Osteoblast (primary cell): ENCODE data around the gene PLAU. TPM values are rescaled to one million over a fixed set of nuclear protein-coding genes. Genes with fewer than 3 reads are reported as not detected.
A peak's percentile ranks its signal among the peaks of the same experiment; 100 is the strongest.
"Not testable (repeated sequence)": the region's sequence is repeated elsewhere in the genome, so short reads cannot be mapped to it uniquely, and the experiment has no call there.

Source experiments
- DNase-seq: peaks from one replicate; pipeline ENCODE4 v3.0.0; 2011; ENCODE audit warnings: low spot score, mixed read lengths; ENCODE audit not compliant: insufficient read length; ENCODE audit errors: missing footprints
- H2AFZ ChIP-seq: 2 replicates; pipeline ENCODE4 v1.6.0; 2011; ENCODE audit warnings: mild to moderate bottlenecking, low read length
- H3K27ac ChIP-seq: 2 replicates; pipeline ENCODE4 v1.5.1; 2011; ENCODE audit warnings: mild to moderate bottlenecking, low read depth, low read length, moderate library complexity
- H3K27me3 ChIP-seq: 2 replicates; pipeline ENCODE4 v1.6.0; 2012; ENCODE audit warnings: mild to moderate bottlenecking, control low read depth, inconsistent platforms, low read length, moderate library complexity; ENCODE audit not compliant: insufficient read depth
- H3K36me3 ChIP-seq: 2 replicates; pipeline ENCODE4 v1.5.1; 2011; ENCODE audit warnings: mild to moderate bottlenecking, low read length, control low read depth, moderate library complexity; ENCODE audit not compliant: insufficient read depth
- H3K4me1 ChIP-seq: 2 replicates; pipeline ENCODE4 v1.5.1; 2011; ENCODE audit warnings: mild to moderate bottlenecking, low read length, control low read depth, moderate library complexity; ENCODE audit not compliant: insufficient read depth
- H3K4me2 ChIP-seq: 2 replicates; pipeline ENCODE4 v1.6.0; 2011; ENCODE audit warnings: mild to moderate bottlenecking, low read length; ENCODE audit not compliant: insufficient read depth
- H3K4me3 ChIP-seq: fragments of 200-600 bp; sonication (generic); 3 replicates; pipeline ENCODE4 v1.5.1; 2012; ENCODE audit warnings: mild to moderate bottlenecking, low read length, inconsistent platforms; ENCODE audit not compliant: insufficient read depth
- H3K79me2 ChIP-seq: 2 replicates; pipeline ENCODE4 v1.6.0; 2012; ENCODE audit warnings: mild to moderate bottlenecking, low read length, control low read depth, inconsistent platforms; ENCODE audit not compliant: insufficient read depth
- H3K9me3 ChIP-seq: 2 replicates; pipeline ENCODE4 v1.5.1; 2011; ENCODE audit warnings: low read depth, low read length, control low read depth
- H4K20me1 ChIP-seq: 2 replicates; pipeline ENCODE4 v1.6.0; 2012; ENCODE audit warnings: mild to moderate bottlenecking, low read length, control low read depth; ENCODE audit not compliant: insufficient read depth
- total RNA-seq: library from RNA; depleted of rRNA; stranded (reverse); fragments of >200 nt; gene quantifications from 2 replicates; pipeline ENCODE4 v1.2.3, GENCODE V29; 2012
- TF ChIP-seq, protein P1 (sequence below): IDR thresholded peaks from 2 replicates; pipeline ENCODE4 v1.5.1; 2011; ENCODE audit warnings: mild to moderate bottlenecking, low read depth, low read length, moderate library complexity; ENCODE audit errors: extremely low read depth

Gene PLAU
- total RNA-seq, 1 donor = 27.9 TPM

DNA sequence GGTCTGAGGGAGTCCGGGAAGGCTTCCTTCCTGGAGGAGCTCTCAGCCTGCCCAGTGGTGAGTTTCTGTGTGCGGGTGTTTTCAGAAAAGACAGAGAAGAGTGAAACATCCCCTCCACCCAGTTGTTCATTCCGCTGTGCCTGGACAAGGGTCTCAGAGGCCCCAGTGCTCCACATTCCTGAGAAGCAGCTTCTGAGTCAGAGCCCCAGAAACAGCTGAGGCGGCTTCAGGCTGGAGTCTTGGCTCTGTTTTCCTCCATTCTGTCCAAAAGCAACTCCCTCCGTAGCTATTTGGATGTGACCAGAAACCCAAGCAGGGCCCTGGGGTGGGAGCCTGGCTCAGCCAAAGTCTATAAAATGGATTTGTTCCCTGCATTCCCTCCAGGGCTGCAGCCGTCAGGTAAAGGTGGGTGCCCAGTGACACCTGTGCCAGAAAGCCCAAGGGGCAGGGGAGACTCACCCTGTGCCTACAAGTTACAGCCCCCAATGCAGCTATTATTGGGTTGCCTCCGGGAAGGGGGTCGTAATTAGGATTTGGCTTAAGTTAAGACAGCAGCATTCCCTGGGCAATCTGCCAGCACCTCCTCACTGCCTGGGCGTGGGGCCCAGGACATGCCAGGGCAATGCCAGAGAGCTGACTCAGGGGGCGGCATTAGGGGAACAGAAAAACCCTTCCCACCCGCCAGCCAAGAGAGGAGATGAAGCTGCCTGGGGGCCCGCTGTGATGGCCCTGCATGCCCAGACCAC, 23.5 kb upstream of the PLAU start:
- H3K79me2 ChIP-seq = no peaks in the 10 kb centered on the region

DNA sequence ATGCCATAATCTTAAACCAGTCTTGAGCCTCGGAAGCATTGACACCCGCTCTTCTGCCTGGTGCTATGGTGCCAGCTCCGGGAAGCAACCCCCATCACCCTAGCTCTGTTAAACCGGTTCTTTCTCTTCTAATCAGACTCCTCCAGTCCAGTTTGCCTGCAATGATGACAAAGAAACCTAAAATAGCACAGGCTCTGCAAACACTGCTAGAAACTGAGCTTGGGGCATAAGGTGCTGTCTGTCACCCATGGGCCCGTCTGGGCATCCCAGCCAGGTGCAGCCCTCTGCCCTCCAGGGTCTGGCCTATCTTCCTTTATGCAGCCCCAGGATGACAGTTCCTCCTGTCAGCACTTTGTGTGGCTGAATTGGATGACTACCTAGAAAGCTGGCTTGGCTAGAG, 22.4 kb upstream of the PLAU start:
- H2AFZ ChIP-seq = no peak overlapping the region
- no peaks in the 10 kb centered on the region for H3K27me3 ChIP-seq
- no peaks in the 10 kb centered on the region for H3K36me3 ChIP-seq
- H3K4me2 ChIP-seq = peak overlapping the region; percentile 23
- no peaks in the 10 kb centered on the region for H3K9me3 ChIP-seq
- no peaks in the 10 kb centered on the region for H3K79me2 ChIP-seq
- DNase-seq = peak; percentile 69
- peaks cover 44% of the 10 kb centered on the region for H3K4me1 ChIP-seq
- H3K27ac ChIP-seq = peak overlapping the region; percentile 83
- no peaks in the 10 kb centered on the region for H4K20me1 ChIP-seq
- TF ChIP-seq, protein P1, sequence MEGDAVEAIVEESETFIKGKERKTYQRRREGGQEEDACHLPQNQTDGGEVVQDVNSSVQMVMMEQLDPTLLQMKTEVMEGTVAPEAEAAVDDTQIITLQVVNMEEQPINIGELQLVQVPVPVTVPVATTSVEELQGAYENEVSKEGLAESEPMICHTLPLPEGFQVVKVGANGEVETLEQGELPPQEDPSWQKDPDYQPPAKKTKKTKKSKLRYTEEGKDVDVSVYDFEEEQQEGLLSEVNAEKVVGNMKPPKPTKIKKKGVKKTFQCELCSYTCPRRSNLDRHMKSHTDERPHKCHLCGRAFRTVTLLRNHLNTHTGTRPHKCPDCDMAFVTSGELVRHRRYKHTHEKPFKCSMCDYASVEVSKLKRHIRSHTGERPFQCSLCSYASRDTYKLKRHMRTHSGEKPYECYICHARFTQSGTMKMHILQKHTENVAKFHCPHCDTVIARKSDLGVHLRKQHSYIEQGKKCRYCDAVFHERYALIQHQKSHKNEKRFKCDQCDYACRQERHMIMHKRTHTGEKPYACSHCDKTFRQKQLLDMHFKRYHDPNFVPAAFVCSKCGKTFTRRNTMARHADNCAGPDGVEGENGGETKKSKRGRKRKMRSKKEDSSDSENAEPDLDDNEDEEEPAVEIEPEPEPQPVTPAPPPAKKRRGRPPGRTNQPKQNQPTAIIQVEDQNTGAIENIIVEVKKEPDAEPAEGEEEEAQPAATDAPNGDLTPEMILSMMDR = no peak
- H3K4me3 ChIP-seq = no peak overlapping the region

More for the DNA sequence above, 23.5 kb upstream of the PLAU start:
- H3K27ac ChIP-seq = peak overlapping the region; percentile 83
- H3K36me3 ChIP-seq = no peaks in the 10 kb centered on the region
- H3K27me3 ChIP-seq = no peaks in the 10 kb centered on the region
- DNase-seq = peak; percentile 85
- no peaks in the 10 kb centered on the region for H4K20me1 ChIP-seq
- H3K4me2 ChIP-seq = peak overlapping the region; percentile 75
- H3K4me1 ChIP-seq = peaks cover 34% of the 10 kb centered on the region
- H3K4me3 ChIP-seq = peak overlapping the region; percentile 45
- TF ChIP-seq, protein P1 = no peak
- H3K9me3 ChIP-seq = no peaks in the 10 kb centered on the region
- no peak overlapping the region for H2AFZ ChIP-seq

DNA sequence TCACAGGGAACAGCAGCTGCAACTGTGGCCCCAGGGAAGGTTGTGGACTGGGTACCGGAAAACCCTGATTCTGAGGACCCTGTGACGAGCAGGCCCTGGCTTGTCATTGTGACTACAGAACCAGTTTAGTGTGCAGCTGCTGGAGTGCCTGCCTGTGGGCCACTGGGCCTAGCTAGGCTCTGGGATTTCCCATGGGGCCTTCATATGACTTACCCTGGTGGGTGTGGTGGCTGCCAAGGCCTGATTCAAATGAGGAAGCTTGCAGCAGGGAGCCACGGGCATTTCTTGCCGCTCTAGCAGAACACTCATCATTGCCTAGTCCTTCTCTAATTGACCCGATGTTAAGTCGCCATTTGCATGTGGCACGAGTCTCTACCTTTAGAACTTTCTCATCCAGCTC, 21.9 kb upstream of the PLAU start:
- no peak overlapping the region for H2AFZ ChIP-seq

DNA sequence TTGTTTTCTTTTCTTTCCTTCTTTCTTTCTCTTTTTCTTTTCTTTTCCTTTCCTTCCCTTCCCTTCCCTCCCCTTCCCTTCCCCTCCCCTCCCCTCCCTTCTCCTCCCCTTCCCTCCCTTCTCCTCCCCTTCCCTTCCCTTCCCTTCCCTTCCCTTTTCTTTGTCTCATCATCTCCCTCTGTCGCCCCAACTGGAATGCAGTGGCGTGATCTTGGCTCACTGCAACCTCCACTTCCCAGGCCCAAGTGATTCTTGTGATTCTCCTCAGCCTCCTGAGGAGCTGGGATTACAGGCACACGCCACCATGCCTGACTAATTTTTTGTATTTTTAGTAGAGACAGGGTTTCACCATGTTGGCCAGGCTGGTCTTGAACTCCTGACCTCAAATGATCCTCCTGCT, 21.5 kb upstream of the PLAU start:
- H3K4me3 ChIP-seq, DNase-seq, H3K4me2 ChIP-seq, H3K79me2 ChIP-seq, H3K9me3 ChIP-seq, H2AFZ ChIP-seq, H3K27me3 ChIP-seq, H3K36me3 ChIP-seq, H4K20me1 ChIP-seq: not testable (repeated sequence)
- Histone ChIP-seq H3K27ac (peak overlapping the region; percentile 83), H3K4me1 (peaks cover 52% of the 10 kb centered on the region)

More for the DNA sequence above, 21.9 kb upstream of the PLAU start:
- H3K9me3 ChIP-seq = no peaks in the 10 kb centered on the region
- no peaks in the 10 kb centered on the region for H3K27me3 ChIP-seq
- H3K36me3 ChIP-seq = no peaks in the 10 kb centered on the region
- H3K4me3 ChIP-seq = no peak overlapping the region
- no peaks in the 10 kb centered on the region for H3K79me2 ChIP-seq
- DNase-seq = peak; percentile 65
- peaks cover 48% of the 10 kb centered on the region for H3K4me1 ChIP-seq
- H4K20me1 ChIP-seq = no peaks in the 10 kb centered on the region
- H3K27ac ChIP-seq = peak overlapping the region; percentile 83
- TF ChIP-seq, protein P1 = no peak
- peak overlapping the region; percentile 23 for H3K4me2 ChIP-seq
